GM18517 (cell line): ENCODE results near the gene HDHD2.

Source experiments
- ATAC-seq: cut with Tn5 transposase; IDR thresholded peaks from one replicate; pipeline ENCODE4 v1.9.1; 2021; ENCODE audit warnings: mild to moderate bottlenecking, moderate library complexity; ENCODE audit not compliant: unreplicated experiment

HDHD2 gene

DNA sequence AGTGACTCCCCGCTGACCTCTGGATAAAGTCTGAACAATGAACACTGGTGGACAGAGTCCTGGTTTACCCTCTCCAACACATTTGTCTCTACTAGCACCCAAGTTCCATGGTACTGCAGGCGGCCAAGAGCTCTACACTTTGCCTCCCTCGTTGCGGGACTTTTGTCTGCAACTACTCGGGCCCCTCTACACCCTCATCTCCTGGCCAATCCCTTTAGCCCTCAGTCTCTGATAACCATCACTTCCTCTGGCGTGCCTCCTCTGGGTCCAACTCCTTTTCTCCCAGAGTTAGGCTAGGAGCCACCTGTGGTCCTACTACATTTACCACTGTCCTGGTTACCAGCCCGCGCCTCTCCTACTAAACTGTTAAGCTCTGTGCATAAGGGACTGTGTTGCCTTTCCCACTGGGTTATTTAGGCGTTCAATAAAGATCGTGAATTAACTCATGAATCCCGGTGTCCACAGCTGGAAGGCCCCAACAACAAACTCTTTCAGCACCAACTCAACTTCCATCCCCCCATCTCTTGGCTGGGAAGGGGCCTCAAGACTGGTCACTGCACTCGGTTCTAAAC, 757 bp downstream of the HDHD2 start:
- no peak for ATAC-seq

DNA sequence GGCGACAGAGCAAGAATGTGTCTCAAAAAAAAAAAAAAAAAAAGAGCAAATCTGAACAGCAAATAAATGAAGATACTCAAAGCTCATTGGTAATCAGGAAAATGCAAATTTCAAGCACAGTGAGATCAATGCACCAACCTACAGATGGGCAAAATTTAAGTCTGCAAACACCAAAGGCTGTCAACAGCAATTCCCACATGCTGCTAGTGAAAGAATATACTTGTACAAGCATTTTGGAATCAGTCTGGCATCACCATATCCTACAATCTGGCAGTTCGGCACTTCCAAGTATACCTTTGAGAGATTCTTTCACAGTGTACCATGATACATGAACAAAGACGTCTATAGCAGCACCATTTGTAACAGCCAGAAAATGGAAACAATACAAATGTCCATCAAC, 4.1 kb downstream of the HDHD2 start:
- no peak for ATAC-seq

DNA sequence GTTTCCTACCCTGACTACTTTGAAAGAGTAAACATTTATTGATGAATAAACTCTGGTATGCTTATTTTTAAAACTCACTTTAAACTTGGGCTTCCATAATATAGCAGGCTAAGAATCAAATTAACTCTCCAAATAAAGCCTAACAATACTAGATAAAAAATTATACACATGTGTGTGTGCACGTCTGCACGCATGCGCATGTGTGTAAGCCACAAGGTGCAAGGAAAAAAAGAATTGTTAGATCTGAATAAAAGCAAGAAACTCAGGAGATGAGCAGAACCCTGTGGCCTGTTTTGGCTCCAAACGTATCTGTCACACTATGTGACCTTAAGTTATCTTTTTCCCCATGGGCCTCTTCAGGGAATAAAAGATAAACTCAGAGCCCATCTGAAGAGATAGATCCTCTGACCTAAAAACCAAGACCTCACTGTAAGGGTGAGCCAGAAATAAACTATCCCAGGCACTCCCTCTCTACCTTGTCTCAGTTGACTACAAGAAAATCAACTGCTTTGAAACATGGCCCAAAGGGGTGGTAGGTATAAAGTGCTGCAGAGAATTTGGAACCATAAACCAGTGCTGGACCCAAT, 6.3 kb downstream of the HDHD2 start:
- no peak for ATAC-seq

DNA sequence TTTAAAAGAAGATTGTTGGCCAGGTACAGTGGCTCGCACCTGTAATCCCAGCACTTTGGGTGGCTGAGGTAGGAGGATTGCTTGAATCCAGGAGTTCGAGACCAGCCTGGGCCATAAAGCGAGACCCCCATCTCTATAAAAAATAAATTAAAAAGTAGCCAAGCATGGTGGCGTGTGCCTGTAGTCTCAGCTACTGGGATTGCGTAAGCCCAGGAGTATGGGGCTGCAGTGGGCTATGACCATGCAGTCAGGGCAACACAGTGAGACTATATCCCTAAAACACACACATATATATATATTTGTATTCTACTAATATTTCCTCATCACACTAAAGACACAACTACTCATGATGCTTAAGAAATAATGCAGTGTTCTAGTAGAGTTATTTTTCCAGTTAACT, 7.1 kb downstream of the HDHD2 start:
- ATAC-seq = no peak

DNA sequence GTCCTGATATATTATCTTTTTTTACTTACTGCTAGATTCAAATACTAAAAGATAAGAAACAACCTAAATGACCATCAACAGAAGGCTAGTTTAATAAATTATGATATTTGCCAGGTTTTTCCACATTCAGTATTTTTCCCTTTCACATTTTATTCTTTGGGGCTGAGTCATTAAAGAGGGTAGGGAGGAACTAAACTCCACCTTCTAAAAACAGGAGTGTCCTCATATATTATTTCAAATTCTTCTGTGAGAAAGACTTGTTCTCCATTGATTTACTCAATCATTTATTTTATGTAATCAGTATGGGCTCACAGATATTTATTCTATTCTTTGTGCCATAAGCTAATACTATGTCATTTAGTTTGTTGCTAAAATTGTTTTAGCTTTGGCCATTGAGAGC, 9.0 kb downstream of the HDHD2 start:
- ATAC-seq = no peak

DNA sequence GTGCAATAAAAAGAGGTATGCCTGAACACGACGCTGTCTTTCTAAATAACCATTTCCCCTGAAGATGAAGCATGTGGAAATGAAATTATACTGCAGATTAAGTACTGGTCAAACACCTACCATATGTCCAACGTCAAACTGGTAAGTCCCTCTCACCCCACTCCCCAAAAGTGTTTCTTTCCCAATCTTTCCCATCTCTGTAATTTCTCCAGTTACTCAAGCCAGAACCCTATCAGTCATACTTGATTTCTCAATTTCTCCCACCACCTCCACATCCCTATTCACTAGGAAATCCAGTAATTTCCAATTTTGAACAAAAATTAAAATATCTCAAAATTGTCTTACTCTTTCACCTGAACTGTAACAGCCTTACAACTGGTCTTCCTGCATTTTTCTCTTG, 29.2 kb downstream of the HDHD2 start:
- ATAC-seq = no peak

DNA sequence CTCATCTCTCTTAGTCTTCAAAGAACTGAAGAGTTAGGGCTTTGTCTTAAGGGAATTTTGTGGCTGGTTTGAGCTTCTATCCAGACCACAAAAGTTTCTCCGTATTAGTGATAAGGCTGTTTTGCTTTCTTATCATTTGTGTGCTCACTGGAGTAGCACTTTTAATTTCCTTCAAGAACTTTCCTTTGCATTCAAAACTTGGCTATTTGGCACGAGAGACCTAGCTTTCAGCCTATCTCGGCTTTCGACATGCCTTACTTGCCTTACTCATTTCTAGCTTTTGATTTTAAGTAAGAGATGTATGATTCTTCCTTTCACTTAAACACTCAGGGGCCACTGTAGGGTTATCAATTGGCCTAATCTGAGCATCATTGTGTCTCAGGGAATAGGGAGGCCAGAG, 29.9 kb downstream of the HDHD2 start:
- peak; percentile 88 for ATAC-seq

DNA sequence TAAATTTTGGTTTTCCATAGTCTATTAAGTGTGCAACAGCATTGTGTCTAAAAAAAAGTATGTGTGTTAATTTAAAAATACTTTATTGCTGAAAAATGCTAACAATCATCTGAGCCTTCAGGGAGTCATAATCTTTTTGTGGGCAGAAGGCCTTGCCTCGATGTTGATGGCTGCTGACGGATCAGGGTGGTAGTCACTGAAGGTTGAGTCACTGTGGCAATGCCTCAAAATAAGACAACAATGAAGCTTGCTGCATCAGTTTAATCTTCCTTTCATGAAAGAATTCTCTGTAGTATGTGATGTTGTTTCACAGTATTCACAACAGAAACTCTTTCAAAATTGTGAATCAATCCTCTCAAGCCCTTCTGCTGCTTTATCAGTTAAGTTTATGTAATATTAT, 31.3 kb downstream of the HDHD2 start:
- ATAC-seq = no peak

DNA sequence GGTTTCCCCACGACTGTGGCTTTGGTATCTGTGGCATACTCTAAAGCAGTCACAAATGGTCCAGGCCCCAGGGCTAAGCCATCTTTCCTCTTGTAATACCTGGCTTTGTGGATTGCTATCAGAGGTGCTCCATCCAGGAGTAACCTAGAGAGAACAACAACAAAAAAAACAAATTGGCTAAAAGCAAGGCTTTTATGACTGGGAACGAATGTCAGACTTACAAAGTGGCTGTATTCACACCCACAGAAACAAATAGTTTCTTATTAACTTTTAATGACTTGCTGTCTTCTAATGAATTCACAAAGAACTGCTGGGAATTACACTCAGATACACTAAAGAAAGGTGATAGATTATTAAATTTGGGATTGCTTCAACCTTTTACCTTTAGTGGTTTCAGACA, 35.1 kb downstream of the HDHD2 start:
- ATAC-seq = no peak

DNA sequence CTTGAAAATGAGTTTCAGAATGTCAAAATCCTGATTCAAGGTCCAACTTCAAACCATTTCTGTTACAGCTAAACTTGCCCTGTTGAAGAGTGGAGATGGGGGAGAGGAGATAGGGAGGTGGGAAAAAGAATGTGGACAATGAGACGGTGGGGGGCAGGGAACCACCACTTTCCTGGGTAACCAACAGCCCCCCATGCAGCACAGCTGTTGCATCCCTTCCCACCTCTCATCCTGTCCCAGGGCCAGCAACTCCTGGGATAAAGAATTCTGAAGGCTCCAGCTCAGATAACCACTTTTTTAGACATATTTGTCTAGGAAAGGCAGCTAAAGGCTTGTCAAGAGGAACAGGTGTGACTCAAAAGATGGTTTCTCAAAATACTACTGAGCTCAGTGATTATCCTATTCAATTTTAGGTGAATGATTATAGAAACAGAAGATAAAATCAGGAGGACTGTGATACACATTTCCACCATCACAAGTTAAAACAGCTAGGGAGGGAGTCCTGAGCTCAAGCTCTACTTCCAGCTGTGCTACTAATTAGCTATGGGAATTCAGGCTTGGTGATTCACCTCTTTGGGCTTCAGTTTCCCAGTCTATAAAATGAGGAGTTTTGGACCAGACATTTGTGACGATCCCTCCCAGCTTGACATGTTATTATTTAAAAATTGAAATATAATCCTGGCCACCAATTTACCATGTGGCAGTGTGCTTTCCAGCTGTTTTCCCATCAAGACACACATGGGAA, 36.3 kb downstream of the HDHD2 start:
- no peak for ATAC-seq

DNA sequence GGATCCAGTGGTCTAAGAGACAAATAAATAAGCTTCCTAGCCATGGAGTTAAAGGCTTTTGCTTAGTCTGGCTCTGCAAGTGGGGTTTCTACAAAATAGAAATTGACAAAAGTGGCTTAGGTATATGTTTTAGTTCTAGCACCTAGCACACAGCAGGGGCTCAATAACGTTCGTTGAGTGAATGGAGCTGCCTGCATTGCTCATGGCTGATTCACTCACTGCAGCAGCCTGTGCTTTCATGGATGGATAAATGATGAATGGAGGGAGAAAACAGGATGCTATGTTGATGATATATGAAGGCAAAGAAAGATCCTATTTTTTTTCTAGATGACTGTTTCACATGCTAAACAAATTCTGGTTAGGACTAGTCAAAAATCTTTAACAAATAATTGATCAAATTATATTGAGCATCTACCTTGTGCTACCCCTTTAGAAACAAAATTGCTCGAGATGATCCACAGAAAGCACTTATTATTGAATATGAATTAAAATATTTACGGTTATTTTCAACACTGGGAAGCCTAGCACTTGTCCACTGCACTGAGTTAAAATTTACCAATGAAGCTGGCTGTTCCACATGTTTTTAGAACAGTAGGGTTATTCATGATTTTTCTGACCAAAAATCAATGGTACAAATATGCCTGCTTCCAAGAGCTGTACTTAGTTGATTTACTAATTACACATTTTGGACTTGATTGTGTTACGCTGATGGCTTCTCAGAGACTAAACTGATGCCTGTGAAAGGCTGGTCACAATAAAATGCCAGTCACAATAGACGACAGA, 39.6 kb downstream of the HDHD2 start:
- ATAC-seq = no peak

DNA sequence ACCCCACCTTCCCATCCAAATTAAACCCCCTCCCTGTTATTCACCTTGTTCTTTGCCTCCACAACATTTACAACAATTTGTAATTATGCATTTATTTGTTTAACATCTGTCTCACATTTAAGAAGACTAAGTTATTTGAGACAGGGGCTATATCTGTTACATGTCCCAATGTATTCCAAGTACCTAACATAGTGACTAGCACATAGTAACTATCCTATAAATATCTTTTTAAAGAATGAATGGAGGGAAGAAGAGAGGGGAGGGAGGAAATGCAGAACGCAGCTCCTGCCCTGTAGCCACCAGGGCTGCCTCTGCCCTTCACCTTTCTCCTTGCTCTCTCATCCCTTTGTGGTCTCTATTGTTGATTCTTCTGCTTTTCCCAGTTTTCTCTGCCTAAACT, 40.6 kb downstream of the HDHD2 start:
- ATAC-seq = no peak

DNA sequence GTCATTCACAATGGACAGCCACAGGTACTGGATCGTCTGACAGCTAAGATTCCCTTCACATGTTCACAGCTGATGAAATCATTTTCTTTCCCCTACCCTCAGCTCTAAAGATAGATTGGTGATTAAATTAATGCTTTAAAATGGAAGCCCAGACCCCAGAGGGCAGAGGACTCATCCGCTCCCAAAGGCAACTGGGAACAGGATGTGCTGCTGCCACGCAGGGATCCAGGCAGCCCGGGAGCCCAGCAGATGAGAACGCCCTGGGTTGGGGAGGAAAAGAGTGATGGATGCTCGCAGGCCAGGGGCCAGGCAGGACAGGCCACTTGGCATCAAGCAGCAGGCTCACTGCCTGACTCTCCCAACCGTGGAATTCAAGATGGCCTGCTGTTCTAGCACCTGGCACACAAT, 41.3 kb downstream of the HDHD2 start:
- no peak for ATAC-seq

DNA sequence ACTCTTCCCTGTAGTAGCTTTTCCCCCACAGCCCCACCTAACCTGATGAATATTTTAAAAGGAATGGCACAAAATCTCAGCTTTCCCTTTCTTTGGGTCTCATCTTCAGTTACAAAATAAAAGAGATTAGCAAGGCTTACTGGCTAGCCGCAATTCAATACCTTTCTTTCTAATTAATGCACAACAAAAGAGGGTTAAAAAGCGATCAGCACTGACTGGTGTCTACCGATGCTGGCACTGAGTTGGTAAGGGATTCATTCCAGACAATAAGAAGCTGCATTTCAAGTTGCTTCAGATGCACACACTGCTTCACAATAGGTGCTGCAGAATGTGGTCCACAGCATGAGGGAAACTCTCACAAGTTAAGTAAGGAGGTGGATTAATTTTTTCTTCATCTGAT, 41.9 kb downstream of the HDHD2 start:
- ATAC-seq = no peak

DNA sequence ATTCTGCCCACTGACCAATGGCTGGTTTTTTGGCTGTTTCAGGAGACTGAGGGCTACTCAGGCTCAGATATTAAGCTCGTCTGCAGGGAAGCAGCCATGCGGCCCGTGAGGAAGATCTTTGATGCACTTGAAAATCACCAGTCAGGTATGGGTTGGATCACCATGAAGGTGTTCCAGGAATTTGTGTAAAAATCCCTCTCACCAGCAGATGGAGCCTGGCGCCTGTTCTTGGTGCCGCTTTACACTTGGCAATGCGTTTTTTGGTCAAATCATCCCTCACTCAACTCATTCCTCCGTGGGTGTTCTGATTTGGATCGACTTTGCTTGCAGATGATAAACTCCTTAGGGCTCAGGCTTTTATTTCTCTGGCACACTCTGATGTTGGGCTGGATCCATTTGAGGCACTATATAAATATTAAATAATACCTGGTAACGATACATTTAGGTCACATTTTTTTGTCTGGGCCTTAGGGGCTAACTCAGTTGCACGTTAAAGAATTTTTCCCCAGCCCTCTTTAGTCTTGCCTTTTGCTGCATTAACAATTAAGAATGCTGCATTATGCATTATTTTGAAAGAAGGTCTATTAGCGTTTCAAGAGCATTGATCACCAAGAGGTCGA, 50.0 kb downstream of the HDHD2 start:
- peak; percentile 52 for ATAC-seq

DNA sequence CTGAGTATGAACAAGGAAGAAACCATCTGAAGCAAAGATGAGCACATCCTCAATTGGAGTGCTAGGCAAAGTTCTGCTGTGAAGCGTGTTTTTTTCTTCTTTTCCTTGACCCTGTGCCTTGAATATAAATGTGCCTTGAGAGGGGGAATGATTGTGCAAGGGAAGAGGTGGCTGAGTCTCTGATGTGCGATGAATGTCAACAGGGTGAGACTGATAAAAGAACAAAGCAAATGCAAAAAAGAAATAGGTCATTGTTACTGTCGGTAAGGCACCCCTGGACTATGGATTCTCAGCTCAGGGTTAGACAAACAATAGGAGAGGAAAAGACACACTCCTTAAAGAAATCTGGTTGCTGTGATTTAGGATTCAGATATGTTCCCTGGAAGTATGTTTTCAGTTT, 54.5 kb downstream of the HDHD2 start:
- no peak for ATAC-seq

DNA sequence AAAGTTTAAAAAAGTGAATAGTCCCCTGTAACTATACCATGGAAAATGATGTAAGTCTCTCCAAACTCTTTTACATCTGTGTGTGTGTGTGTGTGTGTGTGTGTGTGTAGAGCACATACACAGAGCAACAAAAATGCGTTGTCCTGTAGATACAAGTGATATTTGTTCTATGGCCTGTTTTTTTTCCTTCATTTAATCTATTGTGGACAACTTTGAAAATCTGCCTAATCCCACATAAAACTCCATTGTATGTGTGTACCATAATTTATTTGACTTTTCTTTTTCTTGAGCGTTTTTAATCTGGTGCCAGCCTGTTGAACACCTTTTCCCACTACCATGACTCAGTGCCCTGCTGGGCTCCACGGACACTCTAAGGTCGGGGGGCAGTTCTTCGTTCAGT, 62.6 kb downstream of the HDHD2 start:
- ATAC-seq = no peak

DNA sequence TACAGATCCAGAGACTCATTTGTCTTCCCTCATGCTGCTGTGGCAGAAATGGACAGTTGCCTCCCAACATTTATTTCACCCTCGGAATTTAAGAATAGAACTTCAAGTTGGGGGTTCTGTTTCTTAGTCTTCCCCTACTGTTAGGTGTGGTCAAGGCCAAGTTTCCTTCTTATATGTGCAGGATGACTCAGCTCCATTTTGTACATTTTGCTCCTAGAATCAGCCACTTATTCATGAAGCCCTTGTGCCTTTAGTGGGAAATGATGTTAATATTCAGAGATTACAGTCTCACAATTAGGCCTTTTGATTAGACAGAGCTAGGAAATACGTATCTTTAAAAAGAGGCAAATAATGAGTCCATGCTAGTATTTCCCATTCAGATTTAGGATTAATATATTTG, 68.7 kb downstream of the HDHD2 start:
- no peak for ATAC-seq

DNA sequence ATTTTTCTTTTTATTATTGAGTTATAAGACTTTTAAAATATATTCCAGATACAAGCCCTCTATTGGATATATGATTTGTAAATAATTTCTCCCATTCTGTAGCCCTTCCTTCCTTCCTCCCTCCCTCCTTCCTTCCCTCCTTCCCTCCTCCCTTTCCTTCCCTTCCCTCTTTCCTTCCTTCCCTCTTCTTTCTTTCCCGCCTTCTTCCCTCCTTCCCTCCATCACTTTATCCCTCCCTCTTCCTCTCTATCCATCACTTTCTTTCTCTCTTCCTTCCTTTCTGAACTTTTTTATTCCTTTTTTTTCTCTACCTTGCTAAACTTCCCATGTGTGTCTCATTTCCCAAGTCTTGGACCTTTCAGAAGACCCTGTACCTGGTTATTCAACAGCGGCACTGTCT, 69.4 kb downstream of the HDHD2 start:
- no peak for ATAC-seq

DNA sequence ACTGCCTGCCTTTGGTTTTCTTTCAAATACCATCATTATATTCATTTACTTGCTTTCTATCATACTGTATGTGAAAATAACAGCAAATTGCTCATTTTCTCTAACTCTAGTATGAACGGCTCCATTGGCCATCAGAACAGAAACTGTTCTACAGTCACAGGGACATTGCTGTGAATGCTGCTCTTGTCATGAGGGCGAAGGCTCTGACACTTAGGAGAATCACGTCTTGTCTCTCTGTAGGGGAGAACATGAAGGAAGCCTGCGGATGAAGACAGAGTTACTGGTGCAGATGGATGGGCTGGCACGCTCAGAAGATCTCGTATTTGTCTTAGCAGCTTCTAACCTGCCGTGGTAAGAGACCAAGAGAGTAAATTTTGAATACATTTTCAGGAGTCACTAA, 73.2 kb downstream of the HDHD2 start:
- no peak for ATAC-seq

DNA sequence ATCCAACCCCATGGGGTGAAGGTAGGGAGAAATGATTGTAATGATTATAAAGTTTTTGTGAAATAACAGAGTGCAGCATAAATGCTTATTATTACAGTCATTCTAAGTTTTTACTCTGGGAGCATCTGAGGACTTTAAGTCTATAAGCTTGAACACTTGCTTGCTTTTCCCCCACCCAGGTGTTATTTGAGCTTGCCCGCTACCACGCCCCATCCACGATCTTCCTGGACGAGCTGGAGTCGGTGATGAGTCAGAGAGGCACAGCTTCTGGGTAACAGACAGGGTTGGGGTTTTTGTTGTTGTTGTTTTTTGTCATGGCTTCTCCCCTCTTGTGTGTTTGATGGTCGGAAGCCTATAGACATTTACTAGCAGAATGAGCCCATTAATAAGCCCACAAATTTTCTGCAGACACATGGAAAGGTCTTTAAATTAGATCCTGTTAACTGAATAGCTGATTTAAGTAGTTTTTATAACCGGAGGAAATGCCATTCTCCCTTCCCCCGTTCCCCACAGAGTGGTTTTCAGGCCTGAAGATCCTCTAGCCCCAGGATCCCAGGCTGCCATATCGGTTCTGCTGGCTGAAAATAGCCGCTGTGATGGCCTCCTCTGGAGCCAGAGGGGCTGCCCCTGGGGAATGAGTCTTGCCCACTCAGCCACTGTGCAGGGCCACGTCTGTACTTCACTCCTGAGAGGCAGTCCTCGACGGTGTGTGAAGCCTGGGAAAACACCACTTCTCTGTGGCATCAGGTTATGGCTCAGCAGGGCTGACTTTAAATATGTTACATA, 75.0 kb downstream of the HDHD2 start:
- ATAC-seq = no peak
